ENCODE measurements around the gene ETS1. TPM values are rescaled to one million over a fixed set of nuclear protein-coding genes. Genes with fewer than 3 reads are reported as not detected.
A peak's percentile ranks its signal among the peaks of the same experiment; 100 is the strongest.

The ETS1 gene
- total RNA-seq, 2 experiments from 2014 or later, result 579 to 590 TPM

DNA sequence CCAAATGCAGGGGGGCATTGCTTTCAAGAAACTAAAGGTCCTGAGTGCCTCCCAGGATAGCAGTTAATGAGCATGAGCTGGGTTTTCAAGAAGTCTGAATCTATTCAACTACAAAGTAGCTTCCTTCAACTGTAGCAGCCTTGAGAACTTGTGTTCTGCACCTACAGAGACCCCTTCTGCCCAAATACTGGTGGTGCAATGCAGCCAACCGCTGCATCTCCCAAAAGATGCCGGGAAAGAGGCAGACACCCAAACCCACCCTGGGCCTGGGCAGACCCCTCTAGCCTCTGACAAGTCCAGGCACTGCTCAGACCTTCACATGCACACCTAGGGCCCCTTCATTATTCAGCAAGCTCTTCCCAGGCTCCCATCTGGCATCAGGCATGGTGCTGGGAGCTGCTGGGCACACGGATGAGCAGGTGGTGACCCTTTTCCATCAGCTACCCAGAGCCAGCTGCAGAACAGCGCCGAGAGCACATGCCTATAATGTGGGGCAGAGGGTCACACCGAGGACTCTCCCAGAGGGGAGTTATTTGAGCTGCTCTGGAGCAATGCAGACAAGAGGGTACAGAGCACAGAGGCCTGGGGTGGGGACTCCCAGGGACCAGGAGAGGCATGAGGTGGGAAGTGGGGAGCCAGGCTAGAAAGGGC, 44.9 kb upstream of the ETS1 start:
- no peak overlapping the region for H3K27ac ChIP-seq (ENCODE audit: low read depth in 1 of 2, low read length in 2 of 2)
- no peak overlapping the region for H3K4me3 ChIP-seq (ENCODE audit: low read length)
- Mint-ChIP-seq H3K27ac (peak overlapping the region; percentile 97), H3K36me3 (ENCODE audit: low read depth) (no peaks in the 10 kb centered on the region), H3K4me1 (ENCODE audit: low read depth) (peaks cover 55% of the 10 kb centered on the region), H3K4me3 (peak overlapping the region; percentile 42), H3K9me3 (no peaks in the 10 kb centered on the region), H3K27me3 (no peaks in the 10 kb centered on the region)
- H3K4me1 ChIP-seq (ENCODE audit: insufficient read depth, low read length), result peaks cover 49% of the 10 kb centered on the region
- H3K36me3 ChIP-seq (ENCODE audit: insufficient read depth, low read length), result no peaks in the 10 kb centered on the region
- peak; percentile 83 for TF ChIP-seq CTCF (IDR thresholded peaks at IDR 0.05)
- ChIA-PET POLR2A (interaction anchor here (0.7 to 5.9 kb wide), 23 partner anchors 30 to 475 kb away, joined by 3 to 92 read pairs (median 5); no protein-coding TSS in a partner anchor), CTCF (interaction anchor here (0.6 to 6.8 kb wide), 32 partner anchors 59 to 600 kb away, joined by 3 to 59 read pairs (median 4); no protein-coding TSS in a partner anchor)
- DNase-seq (peak in 13 of 14 experiments; percentile 29 to 80 (median 45)), ATAC-seq (ENCODE audit: poor library complexity) (peak; percentile 50)
- H3K9me3 ChIP-seq (ENCODE audit: control insufficient read depth in 1 of 2, insufficient read depth in 1 of 2, low read length in 2 of 2), result no peaks in the 10 kb centered on the region
- no peaks in the 10 kb centered on the region for H3K27me3 ChIP-seq (ENCODE audit: control insufficient read depth in 1 of 2, insufficient read depth in 2 of 2, low read length in 2 of 2)
- intact Hi-C loops (cut with DNase I, micrococcal nuclease), result loop anchor here (1.0 kb wide), 4 partner anchors 126 to 460 kb away; no protein-coding TSS in a partner anchor

GRCh38 chr11:128630367-128631230, 43.2 kb upstream of the ETS1 start:
- intact Hi-C loops (cut with DNase I, micrococcal nuclease), result loop anchor here (1.0 to 2.0 kb wide), 7 partner anchors 106 to 599 kb away; no protein-coding TSS in a partner anchor
- Mint-ChIP-seq H3K9me3 (no peaks in the 10 kb centered on the region), H3K27ac (peak overlapping the region; percentile 97), H3K36me3 (ENCODE audit: low read depth) (no peaks in the 10 kb centered on the region), H3K4me1 (ENCODE audit: low read depth) (peaks cover 69% of the 10 kb centered on the region), H3K4me3 (peak overlapping the region; percentile 62), H3K27me3 (no peaks in the 10 kb centered on the region)
- peak; percentile 79 for ATAC-seq (ENCODE audit: poor library complexity)
- Histone ChIP-seq H3K27ac (ENCODE audit: low read depth in 1 of 2, low read length in 2 of 2) (peak overlapping the region; percentile 56 to 70), H3K4me3 (ENCODE audit: low read length) (no peak overlapping the region), H3K9me3 (ENCODE audit: control insufficient read depth in 1 of 2, insufficient read depth in 1 of 2, low read length in 2 of 2) (no peaks in the 10 kb centered on the region), H3K4me1 (ENCODE audit: insufficient read depth, low read length) (peaks cover 65% of the 10 kb centered on the region), H3K27me3 (ENCODE audit: control insufficient read depth in 1 of 2, insufficient read depth in 2 of 2, low read length in 2 of 2) (no peaks in the 10 kb centered on the region), H3K36me3 (ENCODE audit: insufficient read depth, low read length) (no peaks in the 10 kb centered on the region)
- peak; percentile 85 to 98 (median 92) for DNase-seq
- POLR2A ChIA-PET, result interaction anchor here (0.7 to 5.9 kb wide), 31 partner anchors 63 to 473 kb away, joined by 3 to 92 read pairs (median 5); partner anchors contain the start of gene FLI1
- CTCF ChIA-PET, result interaction anchor here (0.6 to 6.8 kb wide), 37 partner anchors 51 to 473 kb away, joined by 3 to 59 read pairs (median 4); no protein-coding TSS in a partner anchor
- TF ChIP-seq CTCF (IDR thresholded peaks at IDR 0.05), result peak; percentile 89

- CTCF ChIA-PET, result interaction anchor here (0.6 to 6.8 kb wide), 29 partner anchors 50 to 472 kb away, joined by 3 to 59 read pairs (median 4); no protein-coding TSS in a partner anchor
- Histone ChIP-seq H3K27ac (ENCODE audit: low read depth in 1 of 2, low read length in 2 of 2) (peak overlapping the region; percentile 56 to 70), H3K36me3 (ENCODE audit: insufficient read depth, low read length) (no peaks in the 10 kb centered on the region), H3K27me3 (ENCODE audit: control insufficient read depth in 1 of 2, insufficient read depth in 2 of 2, low read length in 2 of 2) (no peaks in the 10 kb centered on the region), H3K9me3 (ENCODE audit: control insufficient read depth in 1 of 2, insufficient read depth in 1 of 2, low read length in 2 of 2) (no peaks in the 10 kb centered on the region), H3K4me1 (ENCODE audit: insufficient read depth, low read length) (peaks cover 75% of the 10 kb centered on the region), H3K4me3 (ENCODE audit: low read length) (peak overlapping the region; percentile 9)
- H3K27ac Mint-ChIP-seq, result peak overlapping the region; percentile 97
- POLR2A ChIA-PET, result interaction anchor here (0.7 to 5.9 kb wide), 33 partner anchors 26 to 472 kb away, joined by 3 to 92 read pairs (median 5); partner anchors contain the start of gene FLI1
- no peak for TF ChIP-seq CTCF (IDR thresholded peaks at IDR 0.05)
- peak overlapping the region; percentile 62 for H3K4me3 Mint-ChIP-seq
- ATAC-seq (ENCODE audit: poor library complexity) (no peak), DNase-seq (peak in 1 of 14 experiments; percentile 16)
- no peaks in the 10 kb centered on the region for H3K27me3 Mint-ChIP-seq
- intact Hi-C loops (cut with DNase I, micrococcal nuclease), result loop anchor here (1.0 to 5.0 kb wide), 9 partner anchors 105 to 598 kb away; no protein-coding TSS in a partner anchor
- H3K36me3 Mint-ChIP-seq (ENCODE audit: low read depth), result no peaks in the 10 kb centered on the region
- peaks cover 78% of the 10 kb centered on the region for H3K4me1 Mint-ChIP-seq (ENCODE audit: low read depth)
- H3K9me3 Mint-ChIP-seq, result no peaks in the 10 kb centered on the region
Measured at GRCh38 chr11:128629516-128630106, 42.3 kb upstream of the ETS1 start.
